Neutrophil (primary cell): ENCODE results near the gene MSL3.

Experiments
- H3K27ac ChIP-seq: fragments of 200-600 bp; sonication (generic); 2 replicates; pipeline ENCODE4 v1.5.1; 2016; ENCODE audit warnings: mild to moderate bottlenecking, moderate library complexity
- H3K27me3 ChIP-seq: fragments of 200-600 bp; sonication (generic); 2 replicates; pipeline ENCODE4 v1.6.0; 2016; ENCODE audit warnings: mild to moderate bottlenecking
- H3K36me3 ChIP-seq: fragments of 200-600 bp; sonication (generic); 2 replicates; pipeline ENCODE4 v1.5.1; 2017
- H3K4me1 ChIP-seq, 2 experiments: fragments of 200-600 bp in 1 of 2; sonication (generic) in 1 of 2; 1 replicate in 1 of 2; 2 replicates in 1 of 2; pipeline versions ENCODE4 v1.5.1 to v1.6.1; 2013 to 2016; ENCODE audit warnings: low read depth in 1 of 2, low read length in 1 of 2, mild to moderate bottlenecking in 1 of 2, moderate library complexity in 1 of 2; ENCODE audit not compliant: control insufficient read depth in 1 of 2, insufficient read depth in 1 of 2
- H3K4me3 ChIP-seq, 2 experiments: fragments of 200-600 bp in 1 of 2; sonication (generic) in 1 of 2; 1 replicate in 1 of 2; 2 replicates in 1 of 2; pipeline ENCODE4 v1.5.1; 2013 to 2016; ENCODE audit warnings: low read depth in 1 of 2, low read length in 1 of 2, mild to moderate bottlenecking in 1 of 2, moderate library complexity in 1 of 2
- H3K9me3 ChIP-seq: fragments of 200-600 bp; sonication (generic); 2 replicates; pipeline ENCODE4 v1.5.1; 2016
- CTCF ChIP-seq: fragments of 200-600 bp; sonication (generic); IDR thresholded peaks from 2 replicates; pipeline ENCODE4 v1.5.1; 2016; ENCODE audit warnings: antibody characterized with exemption

Gene MSL3

GRCh38 chrX:11733614-11734013 is 24.4 kb upstream of the MSL3 start:
- peaks cover 7 to 11% of the 10 kb centered on the region in 2 experiments for H3K4me1 ChIP-seq
- H3K27ac ChIP-seq: peak overlapping the region; percentile 36
- peaks cover 13% of the 10 kb centered on the region for H3K27me3 ChIP-seq
- no peak for TF ChIP-seq CTCF
- no peaks in the 10 kb centered on the region for H3K36me3 ChIP-seq
- H3K4me3 ChIP-seq: no peak overlapping the region
- no peaks in the 10 kb centered on the region for H3K9me3 ChIP-seq

GRCh38 chrX:11739776-11740175 is 18.3 kb upstream of the MSL3 start:
- no peaks in the 10 kb centered on the region for H3K9me3 ChIP-seq
- no peaks in the 10 kb centered on the region for H3K4me1 ChIP-seq
- no peak for TF ChIP-seq CTCF
- peaks cover 14% of the 10 kb centered on the region for H3K27me3 ChIP-seq
- no peak overlapping the region for H3K27ac ChIP-seq
- no peaks in the 10 kb centered on the region for H3K36me3 ChIP-seq
- no peak overlapping the region for H3K4me3 ChIP-seq

GRCh38 chrX:11740794-11741193 is 17.2 kb upstream of the MSL3 start:
- Histone ChIP-seq H3K4me1 (no peaks in the 10 kb centered on the region), H3K4me3 (no peak overlapping the region), H3K27me3 (peaks cover 8% of the 10 kb centered on the region), H3K36me3 (no peaks in the 10 kb centered on the region), H3K9me3 (no peaks in the 10 kb centered on the region), H3K27ac (no peak overlapping the region)
- TF ChIP-seq CTCF: no peak

- Histone ChIP-seq H3K4me1 (no peaks in the 10 kb centered on the region), H3K36me3 (no peaks in the 10 kb centered on the region), H3K9me3 (no peaks in the 10 kb centered on the region), H3K27me3 (peaks cover 6% of the 10 kb centered on the region), H3K4me3 (no peak overlapping the region), H3K27ac (no peak overlapping the region)
- TF ChIP-seq CTCF: no peak
Measured at GRCh38 chrX:11741574-11741973, 16.5 kb upstream of the MSL3 start.

GRCh38 chrX:11745881-11746280 is 12.2 kb upstream of the MSL3 start:
- TF ChIP-seq CTCF: no peak
- Histone ChIP-seq H3K9me3 (no peaks in the 10 kb centered on the region), H3K36me3 (no peaks in the 10 kb centered on the region), H3K27me3 (no peaks in the 10 kb centered on the region), H3K27ac (no peak overlapping the region), H3K4me3 (no peak overlapping the region), H3K4me1 (peaks cover 19 to 21% of the 10 kb centered on the region in 2 experiments)

GRCh38 chrX:11750046-11750445 is 8.0 kb upstream of the MSL3 start:
- Histone ChIP-seq H3K9me3 (no peaks in the 10 kb centered on the region), H3K36me3 (no peaks in the 10 kb centered on the region), H3K4me3 (no peak overlapping the region), H3K27ac (peak overlapping the region; percentile 84), H3K4me1 (peaks cover 23 to 30% of the 10 kb centered on the region in 2 experiments), H3K27me3 (no peaks in the 10 kb centered on the region)
- TF ChIP-seq CTCF: no peak
